HepG2 (cell line): Measurements from ENCODE around the gene NNMT. TPM values are rescaled to one million over a fixed set of nuclear protein-coding genes. Genes with fewer than 3 reads are reported as not detected.

Experiments used
- ATAC-seq: fragments of 200-7000 bp; cut with Tn5 transposase; 3 replicates; pipeline ENCODE4 v1.9.1; 2020; ENCODE audit warnings: mild to moderate bottlenecking, moderate library complexity
- BruUV-seq: library from RNA; stranded (reverse); fragments of 400-500 nt; replicated peaks from 2 replicates; lab custom pipeline; 2021; lab: Mats Ljungman, UMichigan
- CTCF ChIA-PET: fragments of 300-600 bp; formaldehyde crosslinking; extraction: SDS; loops from one replicate; lab custom pipeline; 2021; ENCODE audit warnings: low total read pairs, inconsistent platforms, low intra/inter-chr PET ratio; lab: Yijun Ruan, JAX
- POLR2A ChIA-PET: fragments of 350-600 bp; sonication (Branson Sonifier 250); formaldehyde crosslinking; loops from one replicate; lab custom pipeline; 2020; ENCODE audit warnings: antibody characterized with exemption, inconsistent platforms; lab: Yijun Ruan, JAX
- DNase-seq: peaks from one replicate; pipeline ENCODE4 v3.0.0-alpha.2; 2015; ENCODE audit warnings: low spot score
- FAIRE-seq: peaks from 3 replicates; lab custom pipeline; 2011; peaks lifted over from hg19 to GRCh38; lab: Jason Lieb, UNC
- H2AFZ ChIP-seq: one replicate; pipeline ENCODE4 v1.6.1; 2011; ENCODE audit warnings: low read length, inconsistent platforms
- H3K27ac ChIP-seq: fragments of 300-600 bp; 3 replicates; pipeline ENCODE4 v1.8.0; 2011; ENCODE audit warnings: mixed run types, mild to moderate bottlenecking, mixed read lengths, low read length, inconsistent platforms; ENCODE audit not compliant: insufficient read depth; ENCODE audit errors: extremely low read length
- H3K27me3 ChIP-seq, 2 experiments: fragments of 200-600 bp in 1 of 2; 2 replicates in 1 of 2; 3 replicates in 1 of 2; pipeline versions ENCODE4 v1.6.0 to v1.8.0; 2011; ENCODE audit warnings: low read length in 2 of 2, mild to moderate bottlenecking in 2 of 2, moderate library complexity in 2 of 2, inconsistent platforms in 1 of 2; ENCODE audit not compliant: insufficient read depth in 2 of 2, control insufficient read depth in 1 of 2
- H3K36me3 ChIP-seq, 2 experiments: fragments of 200-600 bp in 1 of 2; replicated peaks in 1 of 2; 2 replicates in 1 of 2; 3 replicates in 1 of 2; pipeline versions ENCODE4 v1.5.1 to v1.8.0; 2011; ENCODE audit warnings: low read length in 2 of 2, inconsistent platforms in 1 of 2; ENCODE audit not compliant: insufficient read depth in 2 of 2, control insufficient read depth in 1 of 2
- H3K4me1 ChIP-seq: 2 replicates; pipeline ENCODE4 v1.5.1; 2012; ENCODE audit warnings: low read length, inconsistent platforms; ENCODE audit not compliant: insufficient read depth
- H3K4me2 ChIP-seq: 2 replicates; pipeline ENCODE4 v1.6.0; 2011; ENCODE audit warnings: low read depth, low read length, inconsistent platforms
- H3K4me3 ChIP-seq, 3 experiments: fragments of 200-600 bp in 1 of 3; sonication (generic), shearing (Covaris generic) in 1 of 3; replicated peaks in 1 of 3; 2 replicates each; pipeline ENCODE4 v1.5.1; 2011 to 2016; ENCODE audit warnings: low read length in 3 of 3, inconsistent platforms in 2 of 3, low read depth in 2 of 3, mild to moderate bottlenecking in 2 of 3, control low read depth in 1 of 3, mixed read lengths in 1 of 3; ENCODE audit not compliant: insufficient read depth in 1 of 3
- H3K79me2 ChIP-seq: one replicate; pipeline ENCODE4 v1.6.1; 2011; ENCODE audit warnings: low read length, inconsistent platforms; ENCODE audit not compliant: insufficient read depth
- H3K9ac ChIP-seq: 2 replicates; pipeline ENCODE4 v1.6.0; 2011; ENCODE audit warnings: mild to moderate bottlenecking, low read depth, low read length, inconsistent platforms; ENCODE audit not compliant: insufficient read depth
- H3K9me3 ChIP-seq: 2 replicates; pipeline ENCODE4 v1.5.1; 2012; ENCODE audit warnings: mild to moderate bottlenecking, low read length
- H4K20me1 ChIP-seq: 2 replicates; pipeline ENCODE4 v1.6.0; 2011; ENCODE audit warnings: inconsistent platforms, mild to moderate bottlenecking, low read length, moderate library complexity; ENCODE audit not compliant: insufficient read depth
- BRD4 ChIP-seq: sonication (generic); formaldehyde crosslinking; IDR thresholded peaks from 2 replicates; pipeline ENCODE4 v1.4.0; 2020; ENCODE audit warnings: missing genetic modification reagents
- HDAC1 ChIP-seq: sonication (generic); formaldehyde crosslinking; IDR thresholded peaks from 2 replicates; pipeline ENCODE4 v1.5.1; 2020; ENCODE audit warnings: mild to moderate bottlenecking, missing genetic modification reagents
- KDM5B ChIP-seq: sonication (generic); formaldehyde crosslinking; IDR thresholded peaks from 2 replicates; pipeline ENCODE4 v1.4.0; 2020; ENCODE audit warnings: missing genetic modification reagents, mild to moderate bottlenecking, borderline replicate concordance
- KMT2B ChIP-seq: IDR thresholded peaks from 2 replicates; pipeline ENCODE4 v1.6.1; 2016; ENCODE audit warnings: missing genetic modification reagents, missing compliant biosample characterization
- MED13 ChIP-seq: sonication (generic); formaldehyde crosslinking; IDR thresholded peaks from 2 replicates; pipeline ENCODE4 v1.5.0; 2020; ENCODE audit warnings: missing genetic modification reagents
- MIER3 ChIP-seq: IDR thresholded peaks from 2 replicates; pipeline ENCODE4 v1.6.1; 2016; ENCODE audit warnings: missing compliant biosample characterization, borderline replicate concordance
- MTF2 ChIP-seq: sonication (generic); formaldehyde crosslinking; IDR thresholded peaks from 2 replicates; pipeline ENCODE4 v1.5.0; 2020; ENCODE audit warnings: missing genetic modification reagents, borderline replicate concordance
- RAD51 ChIP-seq: fragments of 450-650 bp; IDR thresholded peaks from 2 replicates; pipeline ENCODE4 v1.6.1; 2016; ENCODE audit warnings: borderline replicate concordance
- ZFP1 ChIP-seq: IDR thresholded peaks from 2 replicates; pipeline ENCODE4 v1.6.1; 2016
- ZNF75D ChIP-seq: sonication (generic); formaldehyde crosslinking; IDR thresholded peaks from 2 replicates; pipeline ENCODE4 v1.8.1; 2023; ENCODE audit warnings: missing genetic modification reagents, mild to moderate bottlenecking, borderline replicate concordance
- WGBS: methylation state at CpG from one replicate; pipeline ENCODE4 v1.1.6; 2017; ENCODE audit warnings: low lambda C conversion rate; 5-methylcytosine and 5-hydroxymethylcytosine counted together
- in situ Hi-C: cut with HindIII; loops from 2 replicates; pipeline ENCODE4 v1.10.0; 2017; ENCODE audit warnings: low pct_unique_long_range_greater_than_20kb; ENCODE audit not compliant: extremely low pct_ligation_motif_present
- intact Hi-C: fragments of 100-400 bp; cut with micrococcal nuclease; formaldehyde crosslinking; loops from one replicate; pipeline ENCODE4 v1.10.0; 2022; ENCODE audit not compliant: unreplicated experiment
- polyA plus RNA-seq, 8 experiments: library from polyadenylated mRNA; depleted of rRNA in 3 of 8; stranded (reverse) in 7 of 8; unstranded in 1 of 8; fragments of >200 nt; fragmentation: Illumina TruSeq in 4 of 8; extraction: Trizol in 4 of 8; gene quantifications; 2 replicates each; pipeline versions ENCODE4 v1.2.1 to v1.2.3, GENCODE V29; 2011 to 2016; ENCODE audit warnings: low read depth in 4 of 8, missing spikeins in 1 of 8, mixed read lengths in 1 of 8; ENCODE audit not compliant: insufficient read depth in 1 of 8
- total RNA-seq, 5 experiments: library from RNA; depleted of rRNA; stranded (reverse); fragments of >200 nt; fragmentation: Illumina TruSeq; extraction: Trizol; gene quantifications; 2 replicates each; pipeline ENCODE4 v1.2.3, GENCODE V29; 2016; ENCODE audit warnings: low read depth in 1 of 5
- TF ChIP-seq, protein P1 (sequence below): sonication (generic); formaldehyde crosslinking; IDR thresholded peaks from 2 replicates; pipeline ENCODE4 v1.8.1; 2023; ENCODE audit warnings: missing genetic modification reagents, mild to moderate bottlenecking, borderline replicate concordance
- TF ChIP-seq, protein P2 (sequence below): sonication (generic); formaldehyde crosslinking; IDR thresholded peaks from 2 replicates; pipeline ENCODE4 v1.8.0; 2022; ENCODE audit warnings: missing genetic modification reagents, low read depth, mild to moderate bottlenecking, borderline replicate concordance

NNMT gene
- total and polyA plus RNA-seq, 2 of the 13 experiments (the other 11 are each of a cell fraction or from before 2014, with no cell fraction given) = 0.13 TPM; not detected in 1

DNA sequence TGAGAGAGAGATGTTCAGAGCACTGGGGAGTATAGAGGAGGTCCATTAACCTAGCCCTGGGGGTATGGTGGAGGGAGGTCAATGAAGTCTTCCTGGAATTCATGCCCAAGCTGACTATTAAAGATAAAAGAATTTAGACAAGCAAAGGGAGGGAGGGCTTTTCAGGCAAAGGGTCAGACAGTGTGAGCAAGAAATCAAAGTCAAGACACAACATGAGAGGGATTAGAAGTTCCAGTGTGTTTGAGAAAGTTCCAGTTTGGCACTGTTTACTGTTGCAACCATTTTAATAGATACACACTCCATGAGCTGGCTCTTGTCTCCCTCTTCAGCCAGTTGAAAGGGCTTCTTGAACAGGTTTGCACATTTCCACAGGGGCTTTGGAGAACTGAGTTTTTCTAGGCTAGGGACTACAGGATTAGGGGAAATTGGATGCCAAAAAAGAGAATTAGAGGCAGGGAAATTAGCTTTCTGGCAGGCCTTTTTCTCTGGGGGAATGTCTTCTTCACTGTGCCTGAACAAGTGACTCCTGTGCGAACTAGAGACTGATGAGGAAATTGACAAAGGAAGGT lies 14.7 kb upstream of the NNMT start:
- DNase-seq (no peak), FAIRE-seq (no peak), ATAC-seq (no peak)
- intact Hi-C loops (no loop called here), in situ Hi-C loops (loop anchor here (10.0 kb wide), 1 partner anchor 483 kb away; no protein-coding TSS in a partner anchor)
- Histone ChIP-seq H4K20me1 (no peaks in the 10 kb centered on the region), H3K36me3 (no peaks in the 10 kb centered on the region), H3K27ac (no peak overlapping the region), H3K27me3 (peaks cover 4 to 8% of the 10 kb centered on the region in 2 experiments; a peak in 3 of 5 replicates), H3K9me3 (no peaks in the 10 kb centered on the region), H3K4me3 (no peak overlapping the region), H3K4me2 (no peak overlapping the region), H3K4me1 (no peaks in the 10 kb centered on the region), H3K9ac (no peak overlapping the region), H2AFZ (no peak overlapping the region), H3K79me2 (no peaks in the 10 kb centered on the region)
- WGBS = 100% methylated on average over 1 of the region's 1 CpG
- no TSS peak for BruUV-seq
- POLR2A ChIA-PET = no interaction called here
- no peak for TF ChIP-seq KMT2B
- CTCF ChIA-PET = interaction anchor here (2.3 kb wide), 1 partner anchor 481 kb away, joined by 11 read pairs; no protein-coding TSS in a partner anchor

DNA sequence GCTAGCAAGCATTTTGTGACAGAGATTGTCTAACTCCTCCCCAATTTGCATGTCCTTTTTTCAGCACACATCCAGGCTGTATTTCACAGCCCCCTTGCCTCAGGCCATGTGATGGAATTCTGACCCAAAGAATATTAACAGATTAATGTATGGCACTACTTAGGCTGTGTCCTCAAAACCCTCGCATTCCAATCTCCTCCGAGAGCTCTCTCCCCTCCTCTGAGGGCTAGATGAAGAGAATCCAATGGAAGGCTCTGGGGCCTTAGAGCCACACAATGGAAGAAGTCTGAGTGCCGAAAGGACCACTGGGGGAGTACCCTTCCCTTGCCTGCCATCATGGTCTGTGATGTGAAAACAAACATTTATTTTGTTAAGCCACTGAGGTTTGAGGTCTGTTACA lies 13.7 kb upstream of the NNMT start:
- BruUV-seq = no TSS peak
- Histone ChIP-seq H3K36me3 (no peaks in the 10 kb centered on the region), H3K9me3 (no peaks in the 10 kb centered on the region), H3K4me3 (no peak overlapping the region), H2AFZ (no peak overlapping the region), H3K4me1 (no peaks in the 10 kb centered on the region), H3K27ac (no peak overlapping the region), H4K20me1 (no peaks in the 10 kb centered on the region), H3K79me2 (no peaks in the 10 kb centered on the region), H3K4me2 (no peak overlapping the region), H3K27me3 (peaks cover 4% of the 10 kb centered on the region in 2 experiments; a peak in 3 of 5 replicates), H3K9ac (no peak overlapping the region)
- DNase-seq (no peak), FAIRE-seq (no peak), ATAC-seq (no peak)
- no peak for TF ChIP-seq HDAC1
- TF ChIP-seq KDM5B (CRISPR knock-in tag) = no peak
- TF ChIP-seq RAD51 = no peak
- no peak for TF ChIP-seq BRD4 (CRISPR knock-in tag)
- TF ChIP-seq, protein P1, sequence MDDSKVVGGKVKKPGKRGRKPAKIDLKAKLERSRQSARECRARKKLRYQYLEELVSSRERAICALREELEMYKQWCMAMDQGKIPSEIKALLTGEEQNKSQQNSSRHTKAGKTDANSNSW (CRISPR knock-in tag) = no peak
- TF ChIP-seq, protein P2, sequence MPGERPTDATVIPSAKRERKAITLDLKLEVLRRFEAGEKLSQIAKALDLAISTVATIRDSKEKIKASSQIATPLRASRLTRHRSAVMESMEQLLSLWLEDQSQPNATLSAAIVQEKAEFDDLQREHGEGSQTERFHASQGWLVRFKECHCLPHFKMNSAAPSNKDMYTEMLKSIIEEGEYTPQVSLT (CRISPR knock-in tag) = no peak
- TF ChIP-seq ZNF75D (CRISPR knock-in tag) = no peak
- no peak for TF ChIP-seq MIER3
- TF ChIP-seq MED13 = no peak
- no peak for TF ChIP-seq ZFP1 (CRISPR knock-in tag)
- TF ChIP-seq MTF2 (CRISPR knock-in tag) = no peak
- CTCF ChIA-PET = no interaction called here
- intact Hi-C loops (no loop called here), in situ Hi-C loops (loop anchor here (10.0 kb wide), 1 partner anchor 482 kb away; no protein-coding TSS in a partner anchor)
- POLR2A ChIA-PET = no interaction called here
- 48% methylated on average over 3 of the region's 3 CpGs for WGBS
